Stimulated activated CD4-positive, alpha-beta T cell treated with anti-CD3 and anti-CD28 coated beads, Interleukin-2, amount 100 ng/mL, for 4 hours (primary cell): ENCODE results near the gene TSPAN18.

ENCODE experiments used
- DNase-seq: peaks from one replicate; pipeline ENCODE4 v3.0.0-alpha.2; 2020; ENCODE audit warnings: low read depth

Gene TSPAN18

GRCh38 chr11:44848203-44848962 is 121.6 kb downstream of the TSPAN18 start:
- no peak for DNase-seq

- no peak for DNase-seq
Measured at GRCh38 chr11:44848963-44849350, 122.2 kb downstream of the TSPAN18 start.

- no peak for DNase-seq
Measured at GRCh38 chr11:44849424-44849823, 122.7 kb downstream of the TSPAN18 start.

GRCh38 chr11:44849922-44850321 is 123.2 kb downstream of the TSPAN18 start:
- no peak for DNase-seq

- no peak for DNase-seq
Measured at GRCh38 chr11:44851496-44851895, 124.7 kb downstream of the TSPAN18 start.

GRCh38 chr11:44852159-44852747 is 125.5 kb downstream of the TSPAN18 start:
- no peak for DNase-seq

GRCh38 chr11:44852952-44853351 is 126.2 kb downstream of the TSPAN18 start:
- DNase-seq = no peak

- no peak for DNase-seq
Measured at GRCh38 chr11:44853666-44854065, 126.9 kb downstream of the TSPAN18 start.

- no peak for DNase-seq
Measured at GRCh38 chr11:44854086-44854485, 127.3 kb downstream of the TSPAN18 start.

GRCh38 chr11:44854741-44855492 is 128.2 kb downstream of the TSPAN18 start:
- DNase-seq = no peak

- no peak for DNase-seq
Measured at GRCh38 chr11:44855493-44855849, 128.7 kb downstream of the TSPAN18 start.

GRCh38 chr11:44857490-44858090 is 130.8 kb downstream of the TSPAN18 start:
- DNase-seq = no peak

GRCh38 chr11:44858796-44859527 is 132.2 kb downstream of the TSPAN18 start:
- no peak for DNase-seq

GRCh38 chr11:44859528-44859925 is 132.8 kb downstream of the TSPAN18 start:
- no peak for DNase-seq

GRCh38 chr11:44860346-44860745 is 133.6 kb downstream of the TSPAN18 start:
- DNase-seq = no peak

- DNase-seq = peak; percentile 62
Measured at GRCh38 chr11:44861849-44862557, 135.2 kb downstream of the TSPAN18 start.

GRCh38 chr11:44862558-44863101 is 135.9 kb downstream of the TSPAN18 start:
- no peak for DNase-seq

- DNase-seq = no peak
Measured at GRCh38 chr11:44863231-44863630, 136.5 kb downstream of the TSPAN18 start.

- no peak for DNase-seq
Measured at GRCh38 chr11:44865866-44866272, 139.1 kb downstream of the TSPAN18 start.

GRCh38 chr11:44866286-44866685 is 139.5 kb downstream of the TSPAN18 start:
- no peak for DNase-seq

GRCh38 chr11:44868021-44868420 is 141.3 kb downstream of the TSPAN18 start:
- DNase-seq = no peak
